DMS153 (cell line): ENCODE measurements around the gene ZMYM2.
"Not testable (repeated sequence)": the region's sequence is repeated elsewhere in the genome, so short reads cannot be mapped to it uniquely, and the experiment has no call there.

ENCODE experiments used
- DNase-seq: peaks from one replicate; lab custom pipeline; 2025; lab: John Stamatoyannopoulos, UW

The ZMYM2 gene

DNA sequence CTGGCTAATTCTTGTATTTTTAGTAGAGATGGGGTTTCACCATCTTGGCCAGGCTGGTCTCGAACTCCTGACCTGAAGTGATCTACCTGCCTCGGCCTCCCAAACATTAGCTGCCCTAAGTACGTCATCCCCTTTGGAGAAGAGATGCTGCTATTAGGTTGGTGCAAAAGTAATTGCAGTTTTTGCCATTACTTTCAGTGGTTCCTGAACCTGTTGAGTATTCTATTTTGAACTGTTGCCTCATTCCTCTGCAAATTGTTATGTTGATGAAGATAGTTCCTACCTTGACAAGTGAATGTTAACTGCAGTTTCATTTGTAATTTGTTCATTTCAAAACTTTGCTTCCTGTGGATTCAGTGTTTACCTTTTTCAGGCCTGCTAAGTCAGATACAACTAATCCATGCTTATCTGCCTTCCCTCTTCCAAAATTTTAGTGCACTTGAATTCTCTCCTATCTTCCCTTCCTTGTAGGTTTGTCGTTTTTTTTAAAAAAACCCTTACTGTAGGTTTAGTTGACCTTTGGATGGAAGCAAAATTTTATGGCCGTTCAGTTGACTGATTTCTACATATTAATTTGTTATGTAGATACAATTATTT, 24.0 kb downstream of the ZMYM2 start:
- no peak for DNase-seq

DNA sequence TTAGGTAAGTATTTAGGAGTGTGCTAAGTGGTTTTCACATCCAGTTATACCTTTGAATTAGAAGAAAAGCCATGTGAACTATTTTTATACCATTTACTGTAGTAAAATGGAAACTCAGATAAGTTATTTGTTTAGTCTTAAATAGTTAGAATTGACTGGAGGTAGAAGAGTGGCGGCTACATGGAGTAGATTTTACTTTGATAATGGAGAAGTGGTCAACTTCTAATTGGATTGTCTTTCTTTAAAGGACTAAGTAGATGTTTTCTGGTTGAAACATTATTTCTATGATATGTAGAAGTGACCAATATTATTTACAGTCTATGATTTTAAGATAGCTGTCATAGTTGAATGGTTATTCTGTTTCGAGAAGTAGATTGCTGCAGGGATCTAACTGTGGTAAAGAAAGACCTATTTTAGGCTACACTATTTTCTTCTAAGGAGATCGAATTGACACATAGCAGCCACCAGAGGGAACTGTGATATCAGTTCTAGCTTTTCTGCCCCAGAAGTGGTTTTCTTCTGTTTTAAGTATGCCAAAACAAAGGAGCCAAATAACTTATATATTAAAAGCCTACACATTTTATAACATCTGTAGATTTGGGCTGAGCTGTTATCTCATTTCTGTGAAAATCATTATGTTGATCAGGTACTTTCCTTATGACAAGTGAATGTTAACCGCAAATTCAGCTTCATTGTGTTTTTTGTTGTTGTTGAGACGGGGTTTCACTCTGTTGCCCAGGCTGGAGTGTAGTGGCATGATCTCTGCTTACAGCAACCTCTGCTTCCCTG, 26.1 kb downstream of the ZMYM2 start:
- DNase-seq = no peak

DNA sequence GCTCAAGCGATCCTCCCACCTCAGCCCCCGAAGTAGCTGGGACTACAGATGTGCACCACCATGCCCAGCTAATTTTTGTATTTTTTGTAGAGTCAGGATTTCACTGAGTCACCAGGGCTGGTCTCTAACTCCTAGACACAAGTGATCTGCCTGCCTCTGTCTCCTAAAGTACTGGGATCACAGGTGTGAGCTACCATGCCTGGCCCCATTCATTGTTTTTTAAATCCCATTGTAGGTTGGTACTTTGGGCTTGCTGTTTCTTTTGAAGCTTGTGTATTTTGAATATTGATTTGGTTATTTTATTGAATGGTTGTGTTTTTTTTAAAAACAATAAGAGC, 26.7 kb downstream of the ZMYM2 start:
- no peak for DNase-seq

DNA sequence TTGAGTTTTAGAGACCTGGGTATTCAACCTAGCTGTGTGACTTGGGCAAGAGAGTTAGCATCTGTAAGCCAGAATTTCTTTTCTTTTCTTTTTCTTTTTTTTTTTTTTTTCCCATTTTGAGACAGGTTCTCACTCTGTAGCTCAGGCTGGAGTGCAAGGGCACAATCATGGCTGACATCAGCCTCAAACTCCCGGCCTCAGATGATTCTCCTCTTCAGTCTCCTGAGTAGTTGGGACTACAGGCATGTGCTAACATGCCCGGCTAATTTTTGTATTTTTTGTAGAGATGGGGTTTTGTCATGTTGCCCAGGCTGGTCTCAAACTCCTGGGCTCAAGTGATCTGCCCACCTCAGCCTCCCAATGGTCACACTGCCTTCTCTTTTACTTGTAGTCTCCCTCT, 33.0 kb downstream of the ZMYM2 start:
- DNase-seq = no peak

DNA sequence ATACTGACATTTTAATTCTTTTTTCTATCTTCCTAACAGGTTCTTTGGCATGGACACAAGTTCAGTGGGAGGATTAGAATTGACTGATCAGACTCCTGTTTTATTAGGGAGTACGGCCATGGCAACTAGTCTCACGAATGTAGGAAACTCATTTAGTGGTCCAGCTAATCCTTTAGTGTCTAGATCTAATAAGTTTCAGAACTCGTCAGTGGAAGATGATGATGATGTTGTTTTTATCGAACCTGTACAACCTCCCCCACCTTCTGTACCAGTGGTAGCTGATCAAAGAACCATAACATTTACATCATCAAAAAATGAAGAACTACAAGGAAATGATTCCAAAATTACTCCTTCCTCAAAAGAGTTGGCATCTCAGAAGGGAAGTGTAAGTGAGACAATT, 34.5 kb downstream of the ZMYM2 start:
- DNase-seq = no peak

DNA sequence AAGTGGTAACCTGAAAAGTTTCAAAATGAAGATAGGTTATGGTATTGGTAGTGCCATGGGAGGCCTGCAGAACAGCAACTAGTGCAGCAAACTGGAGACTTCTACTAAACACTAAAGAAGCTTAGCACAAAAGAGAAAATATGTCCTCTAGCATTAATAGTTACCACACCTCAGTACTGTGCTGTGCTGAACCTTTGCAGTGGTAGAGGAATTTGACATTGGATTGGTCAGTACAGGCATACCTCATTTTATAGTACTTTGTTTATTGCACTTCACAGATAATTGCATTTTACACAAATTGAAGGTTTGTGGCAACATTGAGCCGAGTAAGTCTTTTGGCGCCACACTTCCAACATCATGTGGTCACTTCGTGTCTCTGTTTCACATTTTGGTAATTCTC, 40.4 kb downstream of the ZMYM2 start:
- no peak for DNase-seq

DNA sequence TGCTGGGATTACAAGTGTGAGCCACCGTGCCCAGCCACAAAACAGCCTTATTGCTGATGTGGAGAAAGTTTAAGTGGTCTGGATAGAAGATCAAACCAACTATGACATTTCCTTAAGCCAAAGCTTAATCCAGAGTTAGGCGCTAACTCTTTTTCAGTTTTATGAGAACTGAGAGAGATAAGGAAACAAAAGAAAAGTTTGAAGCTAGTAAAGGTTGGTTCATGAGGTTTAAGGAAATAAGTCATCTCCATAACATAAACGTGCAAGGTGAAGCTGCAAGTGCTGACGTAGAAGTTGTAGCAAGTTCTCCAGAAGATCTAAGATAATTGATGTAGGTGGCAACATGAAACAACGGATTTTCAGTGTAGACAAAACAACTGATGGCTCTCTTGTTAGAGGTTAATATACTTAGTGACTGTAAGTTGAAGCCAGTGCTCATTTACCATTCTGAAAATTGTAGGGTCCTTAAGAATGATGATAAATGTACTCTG, 41.6 kb downstream of the ZMYM2 start:
- no peak for DNase-seq

DNA sequence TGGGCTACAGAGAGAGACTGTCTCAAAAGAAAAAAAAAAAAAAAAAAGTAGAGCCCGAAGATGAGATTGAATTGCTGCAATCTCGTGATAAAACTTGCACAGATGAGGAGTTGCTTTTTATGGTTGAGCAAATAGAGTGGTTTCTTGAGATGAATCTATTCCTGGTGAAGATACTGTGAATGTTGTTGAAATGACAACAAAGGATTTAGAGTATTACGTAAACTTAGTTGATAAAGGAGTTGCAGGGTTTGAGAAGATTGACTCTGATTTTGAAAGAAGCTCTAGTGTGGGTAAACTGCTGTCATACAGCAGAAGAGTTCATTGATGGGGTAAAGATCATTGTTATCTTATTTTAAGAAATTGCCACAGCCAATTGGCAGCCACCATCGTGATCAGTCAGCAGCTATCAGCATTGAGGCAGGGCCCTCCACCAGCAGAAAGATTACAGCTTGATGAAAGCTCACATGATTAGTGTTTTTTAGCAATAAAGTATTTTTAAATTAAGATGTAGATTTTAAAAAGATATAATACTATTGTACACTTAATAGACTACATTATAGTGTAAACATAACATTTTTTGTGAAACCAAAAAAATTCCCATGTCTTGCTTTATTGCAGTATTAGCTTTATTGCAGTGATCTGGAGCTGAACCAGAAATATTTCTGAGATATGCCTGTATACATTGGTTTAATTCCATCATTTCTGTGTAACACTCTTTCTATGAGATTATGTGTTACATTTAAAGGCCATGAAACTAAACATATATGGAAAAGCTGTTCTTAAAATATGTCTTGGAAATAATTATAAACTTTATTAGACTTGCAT, 43.1 kb downstream of the ZMYM2 start:
- no peak for DNase-seq

DNA sequence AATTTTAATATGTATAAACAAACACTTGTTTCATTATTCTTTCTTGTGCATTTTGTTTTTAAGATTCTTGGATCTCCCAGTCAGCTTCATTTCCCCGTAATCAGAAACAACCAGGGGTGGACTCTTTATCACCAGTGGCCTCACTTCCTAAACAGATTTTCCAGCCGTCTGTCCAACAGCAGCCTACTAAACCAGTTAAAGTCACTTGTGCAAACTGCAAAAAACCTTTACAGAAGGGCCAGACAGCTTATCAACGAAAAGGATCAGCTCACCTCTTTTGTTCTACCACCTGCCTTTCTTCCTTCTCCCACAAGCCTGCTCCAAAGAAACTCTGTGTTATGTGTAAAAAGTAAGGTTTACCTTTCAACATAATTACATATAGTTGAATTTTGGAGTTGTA, 44.3 kb downstream of the ZMYM2 start:
- DNase-seq = no peak

DNA sequence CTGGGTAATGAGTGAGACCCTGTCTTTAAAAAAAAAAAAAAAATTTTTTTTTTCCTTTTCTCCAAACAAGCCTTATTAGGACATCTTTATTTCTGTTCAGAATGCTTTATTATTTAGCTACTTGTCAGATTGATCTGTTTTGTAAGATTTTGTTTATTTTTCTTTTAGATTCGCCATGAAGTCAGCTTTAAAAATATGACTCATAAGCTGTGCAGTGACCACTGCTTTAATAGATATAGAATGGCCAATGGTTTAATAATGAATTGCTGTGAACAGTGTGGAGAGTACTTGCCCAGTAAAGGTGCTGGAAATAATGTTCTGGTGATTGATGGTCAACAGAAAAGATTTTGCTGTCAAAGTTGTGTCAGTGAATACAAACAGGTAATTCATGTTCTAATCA, 47.7 kb downstream of the ZMYM2 start:
- DNase-seq = no peak

DNA sequence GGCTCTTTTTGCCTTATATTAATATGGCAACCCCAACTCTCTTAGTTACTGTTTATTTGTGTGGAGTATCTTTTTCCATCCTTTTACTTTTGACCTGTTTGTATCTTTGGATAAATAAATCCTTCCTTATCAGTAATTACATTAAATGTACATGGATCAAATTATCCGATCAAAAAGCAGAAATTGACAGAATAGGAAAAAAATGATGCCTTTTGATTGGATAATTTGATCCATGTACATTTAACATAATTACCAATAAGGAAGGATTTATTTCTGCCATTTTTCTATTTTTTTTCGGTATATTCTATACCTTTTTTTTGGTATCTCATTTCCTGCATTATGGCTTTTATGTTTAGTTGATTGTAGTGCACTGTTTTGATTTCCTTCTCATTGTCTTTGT, 57.2 kb downstream of the ZMYM2 start:
- DNase-seq = no peak

DNA sequence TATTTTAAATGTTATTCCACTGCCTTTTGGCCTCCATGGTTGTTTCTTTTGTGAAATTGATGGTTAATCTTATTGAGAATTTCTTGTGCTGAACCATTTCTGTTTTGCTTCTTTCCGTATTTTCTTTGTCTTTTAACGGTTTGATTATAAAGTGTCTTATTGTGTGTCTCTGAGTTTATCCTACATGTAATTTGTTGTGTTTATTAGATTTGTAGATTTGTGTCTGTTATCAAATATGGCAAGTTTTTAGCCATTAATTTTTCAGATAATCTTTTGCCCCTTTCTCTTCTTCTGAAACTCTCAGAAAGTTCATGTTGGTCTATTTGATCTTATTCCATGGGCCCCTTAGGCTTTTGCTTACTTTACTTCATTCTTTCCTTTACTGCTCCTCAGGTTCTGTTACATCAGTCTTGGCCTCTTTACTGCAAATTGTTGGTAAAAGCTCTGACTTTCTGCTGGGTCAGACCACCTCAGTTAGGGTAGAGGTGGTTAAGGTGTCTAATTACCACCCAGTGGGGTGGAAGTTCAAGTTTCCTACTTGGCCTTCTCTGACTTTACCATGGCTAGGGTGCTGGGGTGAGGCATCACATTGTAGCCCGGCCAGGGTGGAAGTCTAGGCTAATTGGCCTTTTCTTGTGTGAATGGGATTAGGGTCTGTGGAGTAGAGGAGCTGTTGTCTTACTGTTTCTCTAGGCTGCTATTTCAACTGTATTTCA, 58.3 kb downstream of the ZMYM2 start:
- no peak for DNase-seq

DNA sequence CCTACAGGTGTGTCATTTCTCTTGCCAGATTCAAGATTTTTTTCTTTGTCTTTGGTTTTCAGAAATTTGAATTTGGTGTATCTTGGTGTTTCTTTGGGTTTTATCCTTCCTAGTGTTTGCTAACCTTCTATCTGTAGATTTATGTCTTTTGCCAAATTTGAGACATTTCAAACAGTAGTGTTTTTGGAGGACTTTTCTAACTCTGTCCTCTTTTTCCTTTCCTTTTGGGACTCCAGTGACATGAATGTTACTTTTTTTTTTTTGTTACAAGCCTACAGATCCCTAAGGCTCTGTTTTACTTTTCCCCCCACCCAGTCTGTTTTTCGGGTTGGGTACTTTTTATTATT, 58.8 kb downstream of the ZMYM2 start:
- no peak for DNase-seq

DNA sequence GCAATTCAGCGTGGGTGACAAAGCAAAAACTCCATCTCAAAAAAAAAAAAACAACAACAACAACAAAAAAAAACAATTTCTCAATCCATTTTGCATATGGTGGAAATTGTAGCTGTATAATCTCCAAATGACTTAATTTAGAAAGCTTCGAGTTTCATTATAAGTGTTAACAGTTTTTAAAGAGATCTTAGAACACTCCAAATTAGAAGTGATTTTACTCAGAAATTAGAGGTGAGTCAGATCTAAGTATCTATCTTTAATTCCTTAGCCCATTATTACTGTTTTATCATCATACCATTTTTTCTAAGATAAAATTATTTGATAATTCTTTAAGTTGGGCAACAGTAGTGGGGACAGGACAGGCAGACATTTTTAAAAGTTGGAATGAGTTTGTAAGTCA, 60.5 kb downstream of the ZMYM2 start:
- DNase-seq = no peak

DNA sequence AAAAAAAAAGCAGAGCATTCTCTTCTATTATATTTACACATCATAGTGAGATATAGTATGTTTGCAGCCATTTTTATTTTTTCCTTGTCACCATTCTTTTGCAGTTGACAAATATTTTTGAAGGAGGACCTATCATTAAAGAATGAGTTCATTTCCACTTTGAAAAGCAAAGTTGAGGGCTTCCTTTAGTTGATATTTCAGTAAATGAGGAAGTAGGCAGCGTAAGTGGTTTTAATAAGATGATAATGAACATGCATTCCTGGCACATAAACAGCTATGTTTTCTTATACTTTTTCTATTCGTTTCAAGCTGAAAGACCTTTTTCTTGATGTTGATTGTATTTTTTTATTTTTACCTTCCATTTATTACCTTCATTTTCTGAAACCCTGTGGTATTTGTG, 66.2 kb downstream of the ZMYM2 start:
- DNase-seq = no peak

DNA sequence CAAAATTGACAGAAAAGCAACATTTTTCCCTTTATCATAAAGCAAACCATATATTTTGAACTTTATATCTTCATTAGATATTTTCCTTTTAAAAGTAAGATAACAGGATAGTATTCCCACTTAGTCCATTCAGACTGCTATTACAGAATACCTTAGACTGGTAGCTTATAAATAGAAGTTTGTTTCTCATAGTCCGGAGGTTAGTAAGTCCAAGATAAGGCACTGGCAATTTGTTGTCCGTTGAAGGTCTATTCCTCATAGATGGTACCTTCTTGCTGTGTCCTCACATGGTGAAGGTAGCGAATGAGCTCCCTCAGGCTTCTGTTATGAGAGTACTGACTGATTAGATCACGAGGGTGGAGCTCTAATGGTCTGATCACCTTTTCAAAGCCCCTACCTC, 70.4 kb downstream of the ZMYM2 start:
- DNase-seq = no peak

DNA sequence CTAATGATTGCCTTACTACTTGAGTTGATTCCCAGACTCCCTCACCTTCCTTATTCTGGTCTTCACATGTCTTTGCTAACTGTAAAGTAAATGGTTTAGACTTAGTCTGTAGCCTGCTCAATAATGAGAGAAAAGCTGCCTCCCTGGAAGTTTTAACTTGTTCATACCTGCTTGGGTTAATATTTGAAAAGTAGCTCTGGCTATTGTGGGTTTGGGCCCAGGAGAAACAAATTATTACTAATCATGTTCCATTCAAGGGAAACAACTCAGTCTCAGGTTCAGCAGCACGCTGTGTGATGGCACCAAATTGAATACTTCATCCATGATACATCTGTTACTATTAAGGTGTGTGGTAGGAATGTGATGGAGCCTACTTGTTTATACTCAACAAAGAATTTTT, 75.0 kb downstream of the ZMYM2 start:
- no peak for DNase-seq

DNA sequence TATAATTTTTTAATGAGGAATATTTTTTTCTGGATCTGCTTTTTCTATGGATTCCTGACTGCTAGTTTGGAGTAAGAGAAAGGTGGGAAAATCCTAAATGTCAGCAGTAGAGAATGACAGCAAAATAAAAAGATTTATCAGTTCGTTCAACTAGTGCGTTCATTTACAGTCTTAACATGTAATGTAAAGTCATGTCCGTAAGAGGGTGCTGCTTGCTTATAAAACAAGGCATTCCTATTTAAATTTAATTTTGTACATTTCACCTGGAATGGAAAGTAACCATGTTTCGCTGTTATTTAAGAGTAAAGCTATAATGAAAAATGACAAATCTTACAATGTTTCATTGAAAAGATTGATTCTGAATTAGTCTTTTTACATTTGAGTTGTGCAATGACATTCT, 76.6 kb downstream of the ZMYM2 start:
- no peak for DNase-seq

DNA sequence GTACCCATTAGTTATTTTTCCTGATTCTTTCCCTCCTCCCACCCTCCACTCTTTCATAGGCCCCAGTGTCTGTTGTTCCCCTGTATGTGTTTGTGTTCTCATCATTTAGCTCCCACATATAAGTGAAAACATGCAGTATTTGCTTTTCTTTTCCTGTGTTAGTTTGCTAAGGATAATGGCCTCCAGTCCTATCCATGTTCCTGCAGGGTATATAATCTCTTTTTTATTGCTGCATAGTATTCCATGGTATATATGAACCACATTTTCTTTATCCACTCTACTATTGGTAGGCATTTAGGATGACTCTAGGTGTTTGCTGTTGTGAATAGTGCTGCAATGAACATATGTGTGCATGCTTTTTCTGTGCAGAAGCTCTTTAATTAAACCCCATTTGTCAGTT, 79.4 kb downstream of the ZMYM2 start:
- DNase-seq = no peak

DNA sequence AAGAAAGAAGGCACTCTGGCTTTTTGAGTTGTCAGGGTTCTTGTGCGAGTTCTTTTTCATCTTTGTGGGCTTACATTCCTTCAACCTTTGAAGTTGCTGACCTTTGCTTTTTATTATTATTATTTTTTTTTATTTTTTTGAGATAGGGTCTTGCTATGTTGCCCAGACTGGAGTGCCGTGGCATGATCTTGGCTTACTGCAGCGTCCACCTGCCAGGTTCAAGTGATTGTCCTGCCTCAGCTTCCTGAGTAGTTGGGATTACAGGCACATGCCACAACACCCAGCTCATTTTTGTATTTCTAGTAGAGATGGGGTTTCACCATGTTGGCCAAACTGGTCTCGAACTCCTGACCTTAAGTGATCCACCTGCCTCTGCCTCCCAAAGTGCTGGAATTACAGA, 84.1 kb downstream of the ZMYM2 start:
- DNase-seq = not testable (repeated sequence)

DNA sequence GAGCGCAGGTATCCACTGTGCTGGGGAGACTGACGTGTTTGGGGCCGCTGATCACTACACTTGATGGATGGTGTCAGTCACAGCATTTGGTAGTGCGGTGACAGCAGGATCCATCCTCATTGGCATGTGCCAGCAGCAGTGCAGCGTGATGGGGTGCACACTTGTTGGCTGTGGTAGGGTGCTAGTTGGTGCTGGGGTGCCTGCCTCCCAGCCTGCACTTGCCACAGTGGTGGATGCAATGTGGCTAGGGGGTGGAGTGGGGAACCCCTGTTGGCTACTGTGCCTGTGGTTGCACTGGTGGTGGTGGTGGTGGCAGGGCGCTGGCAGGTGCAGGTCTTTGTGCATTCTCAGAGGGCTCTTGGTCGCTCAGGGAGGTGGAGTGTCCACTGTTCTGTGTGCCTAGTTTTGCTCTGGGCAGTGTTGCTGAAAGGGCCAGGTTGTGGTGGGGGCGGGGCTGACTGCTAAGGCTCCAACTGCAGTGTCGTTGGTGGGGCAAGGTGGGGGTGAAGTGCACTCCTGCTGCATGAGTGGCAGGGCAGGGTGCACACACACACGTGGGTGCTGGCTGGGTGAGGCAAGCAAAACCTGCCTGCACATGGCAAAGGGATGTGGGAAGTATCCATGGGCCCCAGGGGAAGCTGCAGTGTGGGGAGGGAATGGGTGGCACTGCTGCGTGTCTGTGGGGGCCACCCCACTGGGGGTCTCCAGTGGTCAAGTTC, 84.8 kb downstream of the ZMYM2 start:
- DNase-seq = no peak

DNA sequence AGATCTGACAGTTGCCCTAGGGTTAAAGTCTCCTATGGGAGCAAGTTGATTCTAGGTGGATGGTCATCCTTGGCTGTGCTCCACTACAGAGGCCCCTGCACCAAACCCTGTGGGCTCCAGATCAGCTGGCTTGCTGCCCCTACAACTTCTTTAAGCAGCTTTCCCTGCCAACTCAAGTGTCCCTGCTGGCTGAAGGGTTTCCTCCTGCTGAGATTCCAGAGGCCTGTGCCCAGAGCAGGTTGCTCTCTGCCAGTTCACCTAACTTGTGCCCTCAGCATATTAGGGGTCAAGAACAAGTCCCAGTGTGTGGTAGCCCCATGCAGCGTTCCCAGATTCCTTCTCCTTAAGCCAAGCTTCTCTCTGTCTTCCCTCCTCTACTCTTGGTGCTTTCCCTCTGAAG, 85.6 kb downstream of the ZMYM2 start:
- no peak for DNase-seq
